PC-3 (cell line): ENCODE results near the gene PSMA5. TPM values are rescaled to one million over a fixed set of nuclear protein-coding genes. Genes with fewer than 3 reads are reported as not detected.

Experiments used
- ATAC-seq: fragments of 200-7000 bp; cut with Tn5 transposase; 2 replicates; pipeline ENCODE4 v1.9.1; 2020; ENCODE audit warnings: mild to moderate bottlenecking, moderate library complexity
- BruUV-seq: library from RNA; stranded (reverse); fragments of 400-500 nt; replicated peaks from 2 replicates; lab custom pipeline; 2021; lab: Mats Ljungman, UMichigan
- CTCF ChIA-PET: fragments of 300-600 bp; sonication (Branson Sonifier 250); formaldehyde crosslinking; loops from one replicate; lab custom pipeline; 2022; ENCODE audit warnings: antibody characterized with exemption; lab: Charles Lee
- POLR2A ChIA-PET: fragments of 300-600 bp; sonication (Branson Sonifier 250); formaldehyde crosslinking; loops from one replicate; lab custom pipeline; 2022; ENCODE audit warnings: antibody characterized with exemption; ENCODE audit not compliant: unreplicated experiment; lab: Charles Lee
- DNase-seq: peaks from one replicate; pipeline ENCODE4 v3.0.0-alpha.2; 2015
- H2AFZ ChIP-seq: fragments of 300-600 bp; sonication (generic); 2 replicates; pipeline ENCODE4 v1.6.0; 2016; ENCODE audit warnings: antibody characterized with exemption, low read length
- H3F3A ChIP-seq: fragments of 300-600 bp; sonication (generic); one replicate; pipeline ENCODE4 v1.6.0; 2017; ENCODE audit warnings: antibody characterized with exemption, low read length, control low read depth, mild to moderate bottlenecking; ENCODE audit not compliant: unreplicated experiment
- H3K27ac ChIP-seq: fragments of 300-600 bp; sonication (generic); 2 replicates; pipeline ENCODE4 v1.5.1; 2016; ENCODE audit warnings: mild to moderate bottlenecking, low read length
- H3K27me3 ChIP-seq: fragments of 300-600 bp; sonication (generic); 2 replicates; pipeline ENCODE4 v1.6.1; 2016; ENCODE audit warnings: low read length, mixed read lengths
- H3K36me3 ChIP-seq: fragments of 300-600 bp; sonication (generic); 2 replicates; pipeline ENCODE4 v1.6.1; 2016; ENCODE audit warnings: low read depth, mixed run types, low read length, mixed read lengths
- H3K4me1 ChIP-seq: fragments of 300-600 bp; sonication (generic); 2 replicates; pipeline ENCODE4 v1.5.1; 2016; ENCODE audit warnings: low read length; ENCODE audit not compliant: insufficient read depth
- H3K4me2 ChIP-seq: fragments of 300-600 bp; sonication (generic); 2 replicates; pipeline ENCODE4 v1.6.0; 2016; ENCODE audit warnings: low read length
- H3K4me3 ChIP-seq: fragments of 300-600 bp; sonication (generic); 2 replicates; pipeline ENCODE4 v1.5.1; 2016; ENCODE audit warnings: mild to moderate bottlenecking, low read length, mixed read lengths
- H3K79me2 ChIP-seq: fragments of 300-600 bp; sonication (generic); 2 replicates; pipeline ENCODE4 v1.6.1; 2017; ENCODE audit warnings: low read length, mixed read lengths
- H3K9ac ChIP-seq: fragments of 300-600 bp; sonication (generic); 2 replicates; pipeline ENCODE4 v1.6.0; 2016; ENCODE audit warnings: mild to moderate bottlenecking, low read length
- H3K9me2 ChIP-seq: fragments of 300-600 bp; sonication (generic); replicated peaks from 2 replicates; pipeline ENCODE4 v1.6.1; 2016; ENCODE audit warnings: mixed run types, low read length, mixed read lengths
- H3K9me3 ChIP-seq: fragments of 300-600 bp; sonication (generic); 2 replicates; pipeline ENCODE4 v1.6.1; 2016; ENCODE audit warnings: low read length, mixed read lengths
- H4K20me1 ChIP-seq: fragments of 300-600 bp; sonication (generic); 2 replicates; pipeline ENCODE4 v1.6.1; 2016; ENCODE audit warnings: low read length, mixed read lengths
- CTCF ChIP-seq: fragments of 300-600 bp; sonication (generic); conservative IDR thresholded peaks from 2 replicates; pipeline ENCODE4 v1.5.1; 2017; ENCODE audit warnings: antibody characterized with exemption, low read depth, mild to moderate bottlenecking, low read length
- EZH2 ChIP-seq: fragments of 300-600 bp; sonication (generic); IDR thresholded peaks from one replicate; pipeline ENCODE4 v1.6.1; 2017; ENCODE audit warnings: antibody characterized with exemption, mild to moderate bottlenecking, low read length; ENCODE audit not compliant: unreplicated experiment
- EZH2phosphoT487 ChIP-seq: fragments of 300-600 bp; sonication (generic); IDR thresholded peaks from 2 replicates; pipeline ENCODE4 v1.6.1; 2018; ENCODE audit warnings: mild to moderate bottlenecking, antibody characterized with exemption, low read length, borderline replicate concordance
- intact Hi-C: fragments of 100-400 bp; cut with micrococcal nuclease; formaldehyde crosslinking; loops from 2 replicates; pipeline ENCODE4 v1.9.0; 2023
- total RNA-seq: library from RNA; depleted of rRNA; stranded (reverse); fragments of >200 nt; gene quantifications from 2 replicates; pipeline ENCODE4 v1.2.3, GENCODE V29; 2014

The PSMA5 gene
- total RNA-seq, 1 experiment from 2014 or later = 86.9 TPM

DNA sequence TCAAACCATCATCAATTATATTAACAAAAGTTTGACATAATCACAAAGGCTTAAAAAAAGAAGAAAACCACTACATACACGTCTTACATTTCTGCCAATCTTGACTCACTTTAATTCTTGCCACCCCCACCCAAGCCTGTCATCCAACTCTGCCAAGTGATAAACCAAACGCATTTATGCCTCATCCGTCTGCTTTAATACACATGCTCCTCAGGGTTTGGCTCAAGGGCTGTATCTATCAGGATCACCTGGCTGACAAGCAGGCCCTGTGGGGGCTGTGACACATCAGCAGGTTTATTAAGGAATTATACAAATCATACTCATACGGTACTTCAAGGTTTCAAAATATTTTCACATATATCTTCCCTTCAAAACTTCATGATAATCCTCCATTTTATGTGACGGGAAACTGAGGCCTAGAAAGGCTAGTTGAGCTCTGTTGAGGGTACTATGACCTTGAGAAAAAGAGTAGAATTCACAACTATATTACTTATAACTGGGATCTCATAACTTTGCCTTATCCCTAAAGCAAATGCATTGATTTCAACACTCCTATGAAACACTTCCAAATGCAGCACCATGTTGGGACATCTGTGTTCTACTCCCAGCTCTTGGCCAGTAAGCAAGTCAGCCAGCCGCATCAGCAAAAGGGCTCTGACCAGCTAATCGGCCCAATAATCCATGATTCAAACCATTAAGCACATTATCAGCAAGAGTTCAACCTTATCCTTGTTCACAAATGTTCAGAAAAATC is 37.2 kb downstream of the PSMA5 start:
- H2AFZ ChIP-seq = no peak overlapping the region
- H3K79me2 ChIP-seq = peaks cover 47% of the 10 kb centered on the region
- H3K9me2 ChIP-seq = no peaks in the 10 kb centered on the region
- no peak for ATAC-seq
- peaks cover 34% of the 10 kb centered on the region for H3K4me1 ChIP-seq
- H3K36me3 ChIP-seq = no peaks in the 10 kb centered on the region
- POLR2A ChIA-PET = interaction anchor here (0.7 kb wide), 1 partner anchor 146 kb away, joined by 3 read pairs; no protein-coding TSS in a partner anchor
- TF ChIP-seq EZH2phosphoT487 (no peak), EZH2 (no peak), CTCF (no peak)
- no peaks in the 10 kb centered on the region for H3K9me3 ChIP-seq
- DNase-seq = no peak
- intact Hi-C loops = no loop called here
- no TSS peak for BruUV-seq
- H3K4me2 ChIP-seq = no peak overlapping the region
- H3K9ac ChIP-seq = no peak overlapping the region
- no peaks in the 10 kb centered on the region for H3F3A ChIP-seq
- no peaks in the 10 kb centered on the region for H4K20me1 ChIP-seq
- CTCF ChIA-PET = no interaction called here
- no peaks in the 10 kb centered on the region for H3K27me3 ChIP-seq
- no peak overlapping the region for H3K4me3 ChIP-seq
- no peak overlapping the region for H3K27ac ChIP-seq

- Histone ChIP-seq H3K4me1 (peaks cover 35% of the 10 kb centered on the region), H3K9ac (no peak overlapping the region), H3K27me3 (no peaks in the 10 kb centered on the region), H4K20me1 (no peaks in the 10 kb centered on the region), H3K27ac (no peak overlapping the region), H3K9me3 (no peaks in the 10 kb centered on the region), H3K79me2 (peaks cover 47% of the 10 kb centered on the region), H3F3A (no peaks in the 10 kb centered on the region), H2AFZ (no peak overlapping the region), H3K4me2 (no peak overlapping the region), H3K36me3 (no peaks in the 10 kb centered on the region), H3K9me2 (no peaks in the 10 kb centered on the region), H3K4me3 (no peak overlapping the region)
- DNase-seq (no peak), ATAC-seq (no peak)
- intact Hi-C loops = no loop called here
- no TSS peak for BruUV-seq
- CTCF ChIA-PET = no interaction called here
- POLR2A ChIA-PET = no interaction called here
- TF ChIP-seq EZH2phosphoT487 (no peak), EZH2 (no peak), CTCF (no peak)
These were observed 38.0 kb downstream of the PSMA5 start for GRCh38 chr1:109388208-109388711.
